K562 (cell line): ENCODE results near the gene ZNHIT3. TPM values are rescaled to one million over a fixed set of nuclear protein-coding genes. Genes with fewer than 3 reads are reported as not detected.

Experiments used
- CHD1 ChIP-seq: fragments of 200-600 bp; sonication (generic); IDR thresholded peaks from one replicate; pipeline ENCODE4 v1.6.1; 2012; ENCODE audit warnings: mild to moderate bottlenecking, moderate library complexity, low read length, inconsistent platforms
- ESRRB ChIP-seq: fragments of 250-450 bp; sonication (Bioruptor Pico); IDR thresholded peaks from 2 replicates; pipeline ENCODE4 v1.5.0; 2020; ENCODE audit warnings: mild to moderate bottlenecking, moderate library complexity, borderline replicate concordance
- FOXJ2 ChIP-seq: fragments of 200-800 bp; sonication (Bioruptor generic); IDR thresholded peaks from 2 replicates; pipeline ENCODE4 v1.6.1; 2016; ENCODE audit warnings: missing genetic modification characterization, missing compliant biosample characterization
- HNRNPUL1 ChIP-seq: fragments of 200-400 bp; formaldehyde crosslinking; IDR thresholded peaks from 2 replicates; pipeline ENCODE4 v1.6.1; 2017; ENCODE audit warnings: low read length
- MAFG ChIP-seq: fragments of 450-650 bp; conservative IDR thresholded peaks from 2 replicates; pipeline ENCODE4 v1.6.1; 2016; ENCODE audit warnings: missing genetic modification characterization, missing compliant biosample characterization
- MAZ ChIP-seq, 2 experiments: fragments of 450-650 bp in 1 of 2; sonication (generic) in 1 of 2; formaldehyde crosslinking; IDR thresholded peaks in 1 of 2; conservative IDR thresholded peaks in 1 of 2; 2 replicates each; pipeline versions ENCODE4 v1.4.0 to v1.5.0; 2020; ENCODE audit warnings: mild to moderate bottlenecking in 1 of 2, missing genetic modification reagents in 1 of 2
- MEF2D ChIP-seq: conservative IDR thresholded peaks from 2 replicates; pipeline ENCODE4 v1.6.1; 2016; ENCODE audit warnings: low read depth, missing genetic modification characterization, missing compliant biosample characterization
- PHF20 ChIP-seq: fragments of 450-650 bp; IDR thresholded peaks from 2 replicates; pipeline ENCODE4 v1.6.1; 2018; ENCODE audit not compliant: partially characterized antibody
- SETDB1 ChIP-seq: IDR thresholded peaks from one replicate; pipeline ENCODE4 v1.6.1; 2012; ENCODE audit warnings: low read length, control low read depth, inconsistent platforms
- SMAD2 ChIP-seq: fragments of 150-350 bp; IDR thresholded peaks from 2 replicates; pipeline ENCODE4 v1.6.1; 2014; ENCODE audit warnings: low read depth, mild to moderate bottlenecking, low read length
- SMARCA4 ChIP-seq: fragments of 450-650 bp; IDR thresholded peaks from 2 replicates; pipeline ENCODE4 v1.6.1; 2016
- SNAPC5 ChIP-seq: fragments of 250-450 bp; sonication (Bioruptor Pico); IDR thresholded peaks from 2 replicates; pipeline ENCODE4 v1.8.0; 2021; ENCODE audit warnings: moderate library complexity, mild to moderate bottlenecking, inconsistent platforms
- STAT6 ChIP-seq: sonication (generic); formaldehyde crosslinking; IDR thresholded peaks from 2 replicates; pipeline ENCODE4 v1.8.1; 2023; ENCODE audit warnings: mild to moderate bottlenecking, missing genetic modification reagents
- TEAD1 ChIP-seq, 2 experiments: fragments of 450-650 bp in 1 of 2; sonication (generic) in 1 of 2; formaldehyde crosslinking; IDR thresholded peaks; 2 replicates each; pipeline versions ENCODE4 v1.4.0 to v1.8.0; 2020 to 2022; ENCODE audit warnings: mild to moderate bottlenecking in 2 of 2, missing genetic modification reagents in 1 of 2
- TRIM24 ChIP-seq, 2 experiments: fragments of 450-650 bp; IDR thresholded peaks; 2 replicates each; pipeline ENCODE4 v1.6.1; 2016
- USF1 ChIP-seq: sonication (generic); formaldehyde crosslinking; IDR thresholded peaks from 2 replicates; pipeline ENCODE4 v1.9.0; 2022; ENCODE audit warnings: mild to moderate bottlenecking, missing genetic modification reagents
- ZMIZ1 ChIP-seq, 2 experiments: fragments of 150-350 bp in 1 of 2; IDR thresholded peaks; 2 replicates each; pipeline ENCODE4 v1.6.1; 2012 to 2016; ENCODE audit warnings: low read depth in 2 of 2, low read length in 2 of 2, mild to moderate bottlenecking in 1 of 2, moderate library complexity in 1 of 2
- ZNF76 ChIP-seq: fragments of 250-450 bp; sonication (Bioruptor Pico); IDR thresholded peaks from 2 replicates; pipeline ENCODE4 v1.4.0; 2020; ENCODE audit warnings: mild to moderate bottlenecking, moderate library complexity, borderline replicate concordance
- polyA plus RNA-seq, 8 experiments: library from polyadenylated mRNA; depleted of rRNA in 4 of 8; stranded (reverse) in 5 of 8; unstranded in 3 of 8; fragments of >200 nt; fragmentation: Nextera tagmentation in 2 of 8; fragmentation: Illumina TruSeq in 1 of 8; extraction: Ambion mirVana in 2 of 8; extraction: Trizol in 1 of 8; gene quantifications; 2 replicates each; pipeline versions ENCODE4 v1.2.1 to v1.2.3, GENCODE V29; 2011 to 2014; ENCODE audit warnings: inconsistent platforms in 1 of 8, missing spikeins in 1 of 8
- total RNA-seq, 7 experiments: library from RNA; depleted of rRNA in 6 of 7; stranded (reverse); fragments of >200 nt in 6 of 7; fragmentation: Illumina TruSeq in 2 of 7; extraction: Trizol in 2 of 7; gene quantifications; 2 replicates each; pipeline versions ENCODE4 v1.2.1 to v1.2.3, GENCODE V29; 2011 to 2021; ENCODE audit warnings: low replicate concordance in 1 of 7

ZNHIT3 gene
- total and polyA plus RNA-seq, 9 of the 15 experiments (the other 6 are each of a cell fraction or from before 2014, with no cell fraction given) = 45.0 to 300 (median 88.4) TPM

- TF ChIP-seq MEF2D (tag) (no peak), TEAD1 (CRISPR knock-in tag; IDR thresholded peaks at IDR 0.05) (peak in 1 of 2 experiments; percentile 55; a peak in 1 of 4 replicates), STAT6 (CRISPR knock-in tag) (no peak), ZMIZ1 (IDR thresholded peaks at IDR 0.05; ENCODE audit: low read depth in 2 of 2, low read length in 2 of 2) (no peak), PHF20 (no peak), TRIM24 (IDR thresholded peaks at IDR 0.05) (no peak), ZNF76 (CRISPR knock-in tag) (0 out of 2 replicates have a peak, but pooled peaks have one; percentile 27), CHD1 (no peak), MAFG (tag) (no peak), FOXJ2 (tag) (no peak), MAZ (CRISPR knock-in tag; conservative IDR thresholded peaks at IDR 0.05 in 1 of 2, IDR thresholded peaks at IDR 0.05 in 1 of 2) (peak in 1 of 2 experiments; percentile 13; a peak in 1 of 4 replicates), USF1 (CRISPR knock-in tag) (no peak), SMAD2 (no peak), ESRRB (CRISPR knock-in tag) (0 out of 2 replicates have a peak, but pooled peaks have one; percentile 41), HNRNPUL1 (no peak), SETDB1 (no peak), SNAPC5 (CRISPR knock-in tag) (no peak), SMARCA4 (peak; percentile 48; the same call in 1 of the 2 replicates)
Measured at GRCh38 chr17:36533935-36534839, 47.7 kb downstream of the ZNHIT3 start (continued).
